ENCODE results near the gene PRKCQ.

DNA sequence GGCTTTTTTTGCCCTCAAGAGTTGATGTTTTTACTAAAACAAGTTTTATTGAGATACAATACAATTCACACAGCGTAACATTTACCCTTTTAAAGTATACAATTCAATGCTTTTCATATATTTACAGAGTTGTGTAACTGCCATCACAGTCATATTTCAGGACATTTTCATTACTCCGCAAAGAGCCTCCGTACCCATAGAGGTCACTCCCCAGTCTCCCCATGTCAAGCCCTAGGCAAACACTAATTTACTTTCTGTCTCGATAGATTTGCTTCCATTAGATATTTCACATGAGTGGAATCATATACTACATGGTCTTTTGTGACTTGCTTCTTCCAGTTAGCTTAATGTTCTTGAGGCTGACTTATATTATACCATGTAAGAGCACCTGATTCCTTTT, 183.8 kb downstream of the PRKCQ start:
- TF ChIP-seq EZH2 (IDR thresholded peaks at IDR 0.05; ENCODE audit: low read depth, low read length, severe bottlenecking) (no peak), POLR2A (IDR thresholded peaks at IDR 0.05; ENCODE audit: control extremely low read depth in 1 of 2, low read depth in 2 of 2, low read length in 2 of 2) (no peak), CHD2 (IDR thresholded peaks at IDR 0.05; ENCODE audit: low read length) (no peak), EGR1 (IDR thresholded peaks at IDR 0.05; ENCODE audit: borderline replicate concordance, low read depth, low read length) (no peak), PHF8 (conservative IDR thresholded peaks at IDR 0.05; ENCODE audit: low read depth, low read length) (no peak)
- TF ChIP-seq, protein P1, sequence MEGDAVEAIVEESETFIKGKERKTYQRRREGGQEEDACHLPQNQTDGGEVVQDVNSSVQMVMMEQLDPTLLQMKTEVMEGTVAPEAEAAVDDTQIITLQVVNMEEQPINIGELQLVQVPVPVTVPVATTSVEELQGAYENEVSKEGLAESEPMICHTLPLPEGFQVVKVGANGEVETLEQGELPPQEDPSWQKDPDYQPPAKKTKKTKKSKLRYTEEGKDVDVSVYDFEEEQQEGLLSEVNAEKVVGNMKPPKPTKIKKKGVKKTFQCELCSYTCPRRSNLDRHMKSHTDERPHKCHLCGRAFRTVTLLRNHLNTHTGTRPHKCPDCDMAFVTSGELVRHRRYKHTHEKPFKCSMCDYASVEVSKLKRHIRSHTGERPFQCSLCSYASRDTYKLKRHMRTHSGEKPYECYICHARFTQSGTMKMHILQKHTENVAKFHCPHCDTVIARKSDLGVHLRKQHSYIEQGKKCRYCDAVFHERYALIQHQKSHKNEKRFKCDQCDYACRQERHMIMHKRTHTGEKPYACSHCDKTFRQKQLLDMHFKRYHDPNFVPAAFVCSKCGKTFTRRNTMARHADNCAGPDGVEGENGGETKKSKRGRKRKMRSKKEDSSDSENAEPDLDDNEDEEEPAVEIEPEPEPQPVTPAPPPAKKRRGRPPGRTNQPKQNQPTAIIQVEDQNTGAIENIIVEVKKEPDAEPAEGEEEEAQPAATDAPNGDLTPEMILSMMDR (IDR thresholded peaks at IDR 0.05; ENCODE audit: control extremely low read depth in 1 of 3, insufficient read depth in 1 of 3, low read depth in 1 of 3, low read length in 3 of 3), result no peak
